ENCODE measurements around the gene COL23A1.
"Not testable (repeated sequence)": the region's sequence is repeated elsewhere in the genome, so short reads cannot be mapped to it uniquely, and the experiment has no call there.

The COL23A1 gene

GRCh38 chr5:178264044-178264443 lies 326.1 kb downstream of the COL23A1 start:
- no peak overlapping the region for H3K4me3 ChIP-seq (ENCODE audit: low read depth, low read length)
- TF ChIP-seq, protein P1, sequence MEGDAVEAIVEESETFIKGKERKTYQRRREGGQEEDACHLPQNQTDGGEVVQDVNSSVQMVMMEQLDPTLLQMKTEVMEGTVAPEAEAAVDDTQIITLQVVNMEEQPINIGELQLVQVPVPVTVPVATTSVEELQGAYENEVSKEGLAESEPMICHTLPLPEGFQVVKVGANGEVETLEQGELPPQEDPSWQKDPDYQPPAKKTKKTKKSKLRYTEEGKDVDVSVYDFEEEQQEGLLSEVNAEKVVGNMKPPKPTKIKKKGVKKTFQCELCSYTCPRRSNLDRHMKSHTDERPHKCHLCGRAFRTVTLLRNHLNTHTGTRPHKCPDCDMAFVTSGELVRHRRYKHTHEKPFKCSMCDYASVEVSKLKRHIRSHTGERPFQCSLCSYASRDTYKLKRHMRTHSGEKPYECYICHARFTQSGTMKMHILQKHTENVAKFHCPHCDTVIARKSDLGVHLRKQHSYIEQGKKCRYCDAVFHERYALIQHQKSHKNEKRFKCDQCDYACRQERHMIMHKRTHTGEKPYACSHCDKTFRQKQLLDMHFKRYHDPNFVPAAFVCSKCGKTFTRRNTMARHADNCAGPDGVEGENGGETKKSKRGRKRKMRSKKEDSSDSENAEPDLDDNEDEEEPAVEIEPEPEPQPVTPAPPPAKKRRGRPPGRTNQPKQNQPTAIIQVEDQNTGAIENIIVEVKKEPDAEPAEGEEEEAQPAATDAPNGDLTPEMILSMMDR (conservative IDR thresholded peaks at IDR 0.05; ENCODE audit: low read depth, low read length), result no peak
- no peak for DNase-seq (ENCODE audit: low read depth)

- no peak overlapping the region for H3K4me3 ChIP-seq (ENCODE audit: low read depth, low read length)
- TF ChIP-seq, protein P1 (conservative IDR thresholded peaks at IDR 0.05; ENCODE audit: low read depth, low read length), result no peak
- DNase-seq (ENCODE audit: low read depth), result no peak
Measured at GRCh38 chr5:178261666-178262600, 328.3 kb downstream of the COL23A1 start.

DNA sequence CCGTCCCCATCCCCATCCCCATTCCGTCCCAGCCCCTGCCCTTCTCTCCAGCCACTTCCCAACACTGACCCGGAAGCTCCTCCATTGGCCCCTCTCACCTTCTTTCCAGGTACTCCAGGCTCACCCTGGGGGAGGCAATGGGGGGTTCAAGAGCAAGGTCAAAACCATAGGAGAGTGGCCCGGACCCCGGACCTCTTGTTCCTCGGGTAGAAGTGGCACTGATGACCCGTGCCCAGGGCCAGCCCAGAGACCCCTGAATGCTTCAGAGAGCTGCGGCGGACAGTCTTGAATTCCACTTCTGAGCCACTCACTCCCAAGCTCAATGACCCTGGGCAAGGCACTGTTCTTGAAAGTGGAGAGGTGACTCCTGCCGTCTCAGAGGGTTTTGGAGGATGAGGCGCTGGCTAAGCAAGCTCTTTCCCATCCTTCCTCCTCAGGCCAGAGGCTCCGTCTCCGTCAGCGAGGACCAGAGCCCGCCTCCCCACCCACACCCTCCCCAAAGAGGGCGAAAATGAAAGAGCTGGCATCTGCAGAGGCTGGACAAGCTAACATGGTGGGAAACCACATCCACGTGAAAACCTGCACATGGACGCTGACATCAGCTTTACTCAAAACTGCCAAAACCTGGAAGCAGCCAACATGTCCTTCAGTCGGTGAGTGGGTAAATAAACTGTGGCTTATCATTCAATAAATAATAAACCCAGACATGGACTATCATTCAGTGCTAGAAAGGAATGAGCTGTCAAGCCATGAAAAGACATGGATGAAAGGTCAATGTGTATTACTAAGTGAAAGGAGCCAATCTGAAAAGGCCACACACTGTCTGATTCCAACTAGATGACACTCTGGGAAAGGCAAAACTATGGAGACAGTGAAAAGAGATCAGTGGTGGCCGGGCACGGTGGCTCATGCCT lies 330.3 kb downstream of the COL23A1 start:
- TF ChIP-seq, protein P1 (conservative IDR thresholded peaks at IDR 0.05; ENCODE audit: low read depth, low read length), result no peak
- no peak for DNase-seq (ENCODE audit: low read depth)

GRCh38 chr5:178257650-178258049 lies 332.5 kb downstream of the COL23A1 start:
- TF ChIP-seq, protein P1 (conservative IDR thresholded peaks at IDR 0.05; ENCODE audit: low read depth, low read length), result no peak
- no peak overlapping the region for H3K4me3 ChIP-seq (ENCODE audit: low read depth, low read length)
- no peak for DNase-seq (ENCODE audit: low read depth)

More for the DNA sequence above, 330.3 kb downstream of the COL23A1 start:
- no peak overlapping the region for H3K4me3 ChIP-seq (ENCODE audit: low read depth, low read length)

GRCh38 chr5:178256746-178257145 lies 333.4 kb downstream of the COL23A1 start:
- TF ChIP-seq, protein P1 (conservative IDR thresholded peaks at IDR 0.05; ENCODE audit: low read depth, low read length), result no peak
- DNase-seq (ENCODE audit: low read depth), result no peak
- H3K4me3 ChIP-seq (ENCODE audit: low read depth, low read length), result no peak overlapping the region

DNA sequence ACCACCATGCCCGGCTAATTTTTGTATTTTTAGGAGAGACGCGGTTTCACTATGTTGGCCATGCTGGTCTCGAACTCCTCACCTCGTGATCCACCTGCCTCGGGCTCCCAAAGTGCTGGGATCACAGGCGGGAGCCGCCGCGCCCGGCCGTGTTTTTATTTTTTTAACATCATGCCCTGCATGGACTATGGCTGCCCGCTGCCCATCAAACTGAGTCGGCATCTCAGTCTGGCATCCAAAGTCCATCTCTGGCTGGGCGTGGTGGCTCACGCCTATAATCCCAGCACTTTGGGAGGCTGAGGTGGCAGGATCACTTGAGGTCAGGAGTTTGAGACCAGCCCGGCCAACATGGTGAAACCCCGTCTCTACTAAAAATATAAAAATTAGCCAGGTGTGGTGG lies 336.6 kb downstream of the COL23A1 start:
- not testable (repeated sequence) for DNase-seq (ENCODE audit: low read depth); H3K4me3 ChIP-seq (ENCODE audit: low read depth, low read length)

GRCh38 chr5:178252258-178252657 lies 337.9 kb downstream of the COL23A1 start:
- H3K4me3 ChIP-seq (ENCODE audit: low read depth, low read length), result no peak overlapping the region
- DNase-seq (ENCODE audit: low read depth), result no peak
- TF ChIP-seq, protein P1 (conservative IDR thresholded peaks at IDR 0.05; ENCODE audit: low read depth, low read length), result no peak
